HG03039 (cell line): ENCODE measurements around the gene SPRR2F.
"Not testable (repeated sequence)": the region's sequence is repeated elsewhere in the genome, so short reads cannot be mapped to it uniquely, and the experiment has no call there.

ENCODE experiments used
- ATAC-seq: cut with Tn5 transposase; IDR thresholded peaks from one replicate; pipeline ENCODE4 v1.9.1; 2021; ENCODE audit warnings: mild to moderate bottlenecking, moderate library complexity; ENCODE audit not compliant: unreplicated experiment

The SPRR2F gene

GRCh38 chr1:153113416-153113815 is at the start of gene SPRR2F:
TSS of gene SPRR2F (minus strand) at chr1:153113516. CDS start at chr1:153112733, 783 bp downstream.
- no peak for ATAC-seq

- ATAC-seq, result no peak
Observed at GRCh38 chr1:153155541-153155940, 42.2 kb upstream of the SPRR2F start.

GRCh38 chr1:153152481-153152880 is 39.2 kb upstream of the SPRR2F start:
- no peak for ATAC-seq

GRCh38 chr1:153150846-153151245 is 37.5 kb upstream of the SPRR2F start, which contains the start of gene SPRR2G:
TSS of gene SPRR2G (minus strand) at chr1:153150890. CDS start at chr1:153150110, 780 bp downstream.
- no peak for ATAC-seq

GRCh38 chr1:153141377-153141776 is 28.1 kb upstream of the SPRR2F start:
- no peak for ATAC-seq

GRCh38 chr1:153140484-153140883 is 27.2 kb upstream of the SPRR2F start:
- no peak for ATAC-seq

- ATAC-seq, result no peak
Observed at GRCh38 chr1:153133743-153134142, 20.4 kb upstream of the SPRR2F start.

GRCh38 chr1:153133267-153133666 is 20.0 kb upstream of the SPRR2F start:
- ATAC-seq, result no peak

- not testable (repeated sequence) for ATAC-seq
Observed at GRCh38 chr1:153128688-153129087, 15.4 kb upstream of the SPRR2F start.

GRCh38 chr1:153127296-153127695 is 14.0 kb upstream of the SPRR2F start:
- ATAC-seq, result no peak

- no peak for ATAC-seq
Observed at GRCh38 chr1:153125536-153125935, 12.2 kb upstream of the SPRR2F start.

- ATAC-seq, result not testable (repeated sequence)
Observed at GRCh38 chr1:153123793-153124192, 10.5 kb upstream of the SPRR2F start.

- no peak for ATAC-seq
Observed at GRCh38 chr1:153122831-153123421, 9.6 kb upstream of the SPRR2F start.

GRCh38 chr1:153120945-153121344 is 7.6 kb upstream of the SPRR2F start:
- no peak for ATAC-seq

GRCh38 chr1:153119491-153119971 is 6.2 kb upstream of the SPRR2F start:
- no peak for ATAC-seq

- not testable (repeated sequence) for ATAC-seq
Observed at GRCh38 chr1:153115264-153115663, 1.9 kb upstream of the SPRR2F start.

GRCh38 chr1:153112454-153112853 is 862 bp downstream of the SPRR2F start:
- not testable (repeated sequence) for ATAC-seq

- ATAC-seq, result no peak
Observed at GRCh38 chr1:153100245-153100644, 13.1 kb downstream of the SPRR2F start.

GRCh38 chr1:153099461-153100045 is 13.8 kb downstream of the SPRR2F start:
- no peak for ATAC-seq

GRCh38 chr1:153095764-153096163 is 17.6 kb downstream of the SPRR2F start:
- ATAC-seq, result no peak

- no peak for ATAC-seq
Observed at GRCh38 chr1:153094426-153094825, 18.9 kb downstream of the SPRR2F start, which contains the start of gene SPRR2E. TSS of gene SPRR2E (minus strand) at chr1:153094526. CDS start at chr1:153093751, 775 bp downstream.

GRCh38 chr1:153087652-153088051 is 25.7 kb downstream of the SPRR2F start:
- no peak for ATAC-seq
